Neural progenitor cell (in vitro differentiated cells): ENCODE results near the gene ATRN. TPM values are rescaled to one million over a fixed set of nuclear protein-coding genes. Genes with fewer than 3 reads are reported as not detected.

Experiments
- DNase-seq: peaks from one replicate; pipeline ENCODE4 v3.0.0-alpha.2; 2016; ENCODE audit warnings: low spot score
- H2AFZ ChIP-seq: fragments of 200-600 bp; sonication (generic); replicated peaks from 2 replicates; pipeline ENCODE4 v1.6.1; 2016; ENCODE audit warnings: antibody characterized with exemption
- H3F3A ChIP-seq: fragments of 200-600 bp; sonication (generic); 2 replicates; pipeline ENCODE4 v1.6.1; 2016; ENCODE audit warnings: antibody characterized with exemption, low read depth
- H3K27ac ChIP-seq: fragments of 200-600 bp; sonication (generic); 2 replicates; pipeline ENCODE4 v1.5.1; 2016; ENCODE audit warnings: mild to moderate bottlenecking
- H3K27me3 ChIP-seq: fragments of 200-600 bp; sonication (generic); 2 replicates; pipeline ENCODE4 v1.6.1; 2016; ENCODE audit warnings: mild to moderate bottlenecking, moderate library complexity
- H3K36me3 ChIP-seq: fragments of 200-600 bp; sonication (generic); 2 replicates; pipeline ENCODE4 v1.5.1; 2016
- H3K4me1 ChIP-seq: fragments of 200-600 bp; sonication (generic); 2 replicates; pipeline ENCODE4 v1.6.1; 2016; ENCODE audit warnings: mixed run types
- H3K4me2 ChIP-seq: fragments of 200-600 bp; sonication (generic); 2 replicates; pipeline ENCODE4 v1.6.1; 2016
- H3K4me3 ChIP-seq: fragments of 200-600 bp; sonication (generic); 2 replicates; pipeline ENCODE4 v1.5.1; 2016
- H3K79me2 ChIP-seq: fragments of 200-600 bp; sonication (generic); 2 replicates; pipeline ENCODE4 v1.6.1; 2016; ENCODE audit warnings: low read depth
- H3K9ac ChIP-seq: fragments of 200-600 bp; sonication (generic); 2 replicates; pipeline ENCODE4 v1.6.1; 2016
- H3K9me3 ChIP-seq: fragments of 200-600 bp; sonication (generic); 2 replicates; pipeline ENCODE4 v1.5.1; 2016; ENCODE audit warnings: low read depth
- H4K20me1 ChIP-seq: fragments of 200-600 bp; sonication (generic); 2 replicates; pipeline ENCODE4 v1.6.1; 2016; ENCODE audit warnings: low read depth
- H3K27ac Mint-ChIP-seq: 3 replicates; pipeline ENCODE4 v1.8.0; 2021; ENCODE audit warnings: mixed read lengths
- H3K27me3 Mint-ChIP-seq: 2 replicates; pipeline ENCODE4 v1.8.0; 2022; ENCODE audit warnings: low read depth, mild to moderate bottlenecking, inconsistent platforms, moderate library complexity, mixed read lengths; ENCODE audit not compliant: insufficient read depth
- H3K36me3 Mint-ChIP-seq: 3 replicates; pipeline ENCODE4 v1.8.0; 2021; ENCODE audit warnings: mixed read lengths
- H3K4me1 Mint-ChIP-seq: 3 replicates; pipeline ENCODE4 v1.8.0; 2021; ENCODE audit warnings: mixed read lengths
- H3K4me3 Mint-ChIP-seq: 3 replicates; pipeline ENCODE4 v1.8.0; 2021; ENCODE audit warnings: mild to moderate bottlenecking, moderate library complexity, mixed read lengths
- H3K9me3 Mint-ChIP-seq: 3 replicates; pipeline ENCODE4 v1.8.0; 2020; ENCODE audit warnings: mixed read lengths
- EZH2 ChIP-seq: fragments of 200-600 bp; sonication (generic); IDR thresholded peaks from 2 replicates; pipeline ENCODE4 v1.6.1; 2017; ENCODE audit warnings: antibody characterized with exemption, mild to moderate bottlenecking, moderate library complexity
- EZH2phosphoT487 ChIP-seq: fragments of 200-600 bp; sonication (generic); IDR thresholded peaks from 2 replicates; pipeline ENCODE4 v1.6.1; 2017; ENCODE audit warnings: antibody characterized with exemption
- total RNA-seq: library from RNA; depleted of rRNA; stranded (reverse); fragments of >200 nt; gene quantifications from 2 replicates; pipeline ENCODE4 v1.2.3, GENCODE V29; 2015; ENCODE audit warnings: low replicate concordance
- TF ChIP-seq, protein P1 (sequence below): fragments of 200-600 bp; sonication (generic); IDR thresholded peaks from 2 replicates; pipeline ENCODE4 v1.5.1; 2017; ENCODE audit warnings: antibody characterized with exemption, mild to moderate bottlenecking

The ATRN gene
- total RNA-seq, 1 donor from 2014 or later: 36.8 TPM

DNA sequence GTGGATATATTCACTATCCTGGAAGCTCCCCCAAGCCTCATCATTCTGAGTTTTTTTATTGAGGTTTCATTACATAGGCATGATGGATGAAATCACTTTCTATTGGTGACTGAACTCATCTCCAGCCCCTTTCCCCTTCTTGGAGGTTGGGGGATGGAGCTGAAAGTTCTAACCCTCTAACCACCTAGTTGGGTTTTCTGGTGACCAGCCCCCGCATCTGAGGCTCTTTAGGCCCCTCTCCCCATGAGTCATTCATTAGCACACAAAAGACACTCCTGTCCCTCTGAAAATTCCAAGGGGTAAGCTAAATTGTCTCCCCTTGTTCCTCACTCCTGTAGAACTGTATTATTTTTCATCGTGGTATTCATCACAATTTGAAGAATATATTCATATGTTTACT lies 159.1 kb downstream of the ATRN start:
- no peak for DNase-seq
- Histone ChIP-seq H3K27ac (no peak overlapping the region), H3F3A (no peaks in the 10 kb centered on the region), H3K27me3 (no peaks in the 10 kb centered on the region), H3K79me2 (no peaks in the 10 kb centered on the region), H3K9me3 (no peaks in the 10 kb centered on the region), H3K4me1 (peaks cover 10% of the 10 kb centered on the region), H3K4me2 (no peak overlapping the region), H3K4me3 (no peak overlapping the region), H3K9ac (no peak overlapping the region), H4K20me1 (no peaks in the 10 kb centered on the region), H2AFZ (no peak overlapping the region), H3K36me3 (no peaks in the 10 kb centered on the region)
- no peak for TF ChIP-seq EZH2phosphoT487
- TF ChIP-seq, protein P1, sequence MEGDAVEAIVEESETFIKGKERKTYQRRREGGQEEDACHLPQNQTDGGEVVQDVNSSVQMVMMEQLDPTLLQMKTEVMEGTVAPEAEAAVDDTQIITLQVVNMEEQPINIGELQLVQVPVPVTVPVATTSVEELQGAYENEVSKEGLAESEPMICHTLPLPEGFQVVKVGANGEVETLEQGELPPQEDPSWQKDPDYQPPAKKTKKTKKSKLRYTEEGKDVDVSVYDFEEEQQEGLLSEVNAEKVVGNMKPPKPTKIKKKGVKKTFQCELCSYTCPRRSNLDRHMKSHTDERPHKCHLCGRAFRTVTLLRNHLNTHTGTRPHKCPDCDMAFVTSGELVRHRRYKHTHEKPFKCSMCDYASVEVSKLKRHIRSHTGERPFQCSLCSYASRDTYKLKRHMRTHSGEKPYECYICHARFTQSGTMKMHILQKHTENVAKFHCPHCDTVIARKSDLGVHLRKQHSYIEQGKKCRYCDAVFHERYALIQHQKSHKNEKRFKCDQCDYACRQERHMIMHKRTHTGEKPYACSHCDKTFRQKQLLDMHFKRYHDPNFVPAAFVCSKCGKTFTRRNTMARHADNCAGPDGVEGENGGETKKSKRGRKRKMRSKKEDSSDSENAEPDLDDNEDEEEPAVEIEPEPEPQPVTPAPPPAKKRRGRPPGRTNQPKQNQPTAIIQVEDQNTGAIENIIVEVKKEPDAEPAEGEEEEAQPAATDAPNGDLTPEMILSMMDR: no peak
- TF ChIP-seq EZH2: no peak
- Mint-ChIP-seq H3K4me3 (no peak overlapping the region), H3K4me1 (no peaks in the 10 kb centered on the region), H3K9me3 (no peaks in the 10 kb centered on the region), H3K27ac (peak overlapping the region; percentile 10), H3K36me3 (peaks cover 20% of the 10 kb centered on the region), H3K27me3 (no peaks in the 10 kb centered on the region)

DNA sequence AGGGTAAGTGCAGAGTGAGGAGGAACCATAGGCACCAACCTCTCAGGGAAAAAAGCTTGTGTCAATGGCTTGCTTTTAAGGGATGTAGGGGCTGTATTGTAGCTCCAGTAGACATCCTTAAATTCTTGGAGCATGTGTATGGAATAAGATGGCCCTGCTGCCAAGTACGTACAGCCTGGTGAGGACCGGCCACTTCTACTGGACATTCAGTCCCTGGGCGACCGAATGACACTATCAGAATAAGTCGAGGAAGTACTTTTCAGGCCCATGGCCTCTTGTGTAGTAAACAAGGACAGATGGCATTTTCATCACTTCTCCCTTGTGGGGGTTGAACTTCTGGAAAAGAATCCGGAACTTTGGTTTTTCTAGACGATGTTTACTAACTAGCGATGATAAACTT lies 159.6 kb downstream of the ATRN start:
- H3K79me2 ChIP-seq: no peaks in the 10 kb centered on the region
- H3K36me3 ChIP-seq: no peaks in the 10 kb centered on the region
- no peak overlapping the region for H3K4me3 ChIP-seq
- H3K9me3 Mint-ChIP-seq: no peaks in the 10 kb centered on the region
- H3K4me1 ChIP-seq: peaks cover 10% of the 10 kb centered on the region
- TF ChIP-seq, protein P1: no peak
- TF ChIP-seq EZH2phosphoT487: no peak
- TF ChIP-seq EZH2: no peak
- H3K27me3 ChIP-seq: no peaks in the 10 kb centered on the region
- H3K27me3 Mint-ChIP-seq: no peaks in the 10 kb centered on the region
- no peak overlapping the region for H3K27ac ChIP-seq
- DNase-seq: no peak
- no peaks in the 10 kb centered on the region for H3F3A ChIP-seq
- no peak overlapping the region for H3K9ac ChIP-seq
- H3K4me3 Mint-ChIP-seq: no peak overlapping the region
- H3K4me2 ChIP-seq: no peak overlapping the region
- H4K20me1 ChIP-seq: no peaks in the 10 kb centered on the region
- no peaks in the 10 kb centered on the region for H3K9me3 ChIP-seq
- peaks cover 20% of the 10 kb centered on the region for H3K36me3 Mint-ChIP-seq
- no peak overlapping the region for H2AFZ ChIP-seq
- H3K27ac Mint-ChIP-seq: no peak overlapping the region
- H3K4me1 Mint-ChIP-seq: no peaks in the 10 kb centered on the region

DNA sequence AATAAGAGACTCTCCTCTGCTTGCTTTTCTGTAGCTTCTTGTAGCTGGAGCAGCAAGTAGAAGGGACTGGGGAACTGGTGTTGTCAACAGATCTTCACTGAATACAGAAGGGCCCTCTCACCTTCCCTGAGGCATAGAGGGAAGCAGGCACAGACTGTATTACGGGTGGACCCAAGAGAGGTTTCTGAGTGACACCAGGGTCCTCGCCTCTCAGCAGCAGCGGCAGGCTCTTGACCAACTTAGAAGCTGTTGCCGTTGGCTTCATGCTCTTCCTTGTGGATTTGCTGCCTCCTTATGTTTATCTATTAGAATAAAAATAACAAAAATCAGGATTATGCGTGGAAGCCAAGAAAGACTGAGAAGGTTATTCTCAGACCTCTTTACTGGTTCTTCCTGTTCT lies 160.7 kb downstream of the ATRN start:
- H3K36me3 ChIP-seq: no peaks in the 10 kb centered on the region
- Mint-ChIP-seq H3K4me1 (no peaks in the 10 kb centered on the region), H3K9me3 (no peaks in the 10 kb centered on the region), H3K4me3 (no peak overlapping the region), H3K27ac (peak overlapping the region; percentile 61), H3K27me3 (no peaks in the 10 kb centered on the region), H3K36me3 (peaks cover 19% of the 10 kb centered on the region)
- H3K9ac ChIP-seq: no peak overlapping the region
- H4K20me1 ChIP-seq: no peaks in the 10 kb centered on the region
- H3K4me1 ChIP-seq: peaks cover 10% of the 10 kb centered on the region
- H3K4me3 ChIP-seq: no peak overlapping the region
- no peaks in the 10 kb centered on the region for H3K9me3 ChIP-seq
- H3K4me2 ChIP-seq: no peak overlapping the region
- H3F3A ChIP-seq: no peaks in the 10 kb centered on the region
- DNase-seq: no peak
- no peaks in the 10 kb centered on the region for H3K79me2 ChIP-seq
- TF ChIP-seq EZH2: no peak
- TF ChIP-seq EZH2phosphoT487: no peak
- TF ChIP-seq, protein P1: no peak
- no peak overlapping the region for H2AFZ ChIP-seq
- no peaks in the 10 kb centered on the region for H3K27me3 ChIP-seq
- no peak overlapping the region for H3K27ac ChIP-seq
